ENCODE measurements around the gene SLC28A2. TPM values are rescaled to one million over a fixed set of nuclear protein-coding genes. Genes with fewer than 3 reads are reported as not detected.
A peak's percentile ranks its signal among the peaks of the same experiment; 100 is the strongest.
"Not testable (repeated sequence)": the region's sequence is repeated elsewhere in the genome, so short reads cannot be mapped to it uniquely, and the experiment has no call there.

Gene SLC28A2
- total RNA-seq, 1 experiment from 2014 or later: not detected

DNA sequence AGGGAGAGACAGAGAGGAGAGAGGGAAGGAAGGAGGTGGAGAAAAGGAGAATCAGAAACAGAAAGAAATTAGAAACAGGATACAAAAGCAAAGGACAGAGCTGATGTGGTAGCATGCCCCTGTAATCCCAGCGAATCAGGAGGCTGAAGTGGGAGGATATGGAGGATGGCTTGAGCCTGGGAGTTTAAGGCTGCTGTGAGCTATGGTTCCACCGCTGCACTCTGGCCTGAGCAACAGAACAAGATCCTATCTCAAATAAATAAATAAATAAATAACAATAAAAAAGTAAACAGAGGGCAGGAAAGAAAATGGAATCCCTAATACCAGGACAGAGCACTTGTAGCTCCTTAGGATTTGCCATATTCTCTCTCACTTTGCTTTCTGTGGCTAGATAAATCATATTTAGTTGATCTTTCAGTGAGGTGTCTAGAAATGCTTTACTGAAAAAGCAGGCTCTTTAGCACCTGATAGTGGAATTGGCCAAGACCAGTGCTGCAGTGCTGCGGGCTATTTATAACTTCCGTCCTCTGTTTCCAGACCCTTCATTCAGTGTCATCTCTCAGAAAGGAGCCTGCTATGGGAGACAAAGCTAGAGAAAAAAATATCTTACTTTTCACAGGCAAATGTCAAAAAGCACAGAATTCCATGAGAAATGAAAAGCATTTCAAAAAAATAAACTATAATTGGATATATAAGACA lies 20.0 kb upstream of the SLC28A2 start:
- Mint-ChIP-seq H3K27me3 (ENCODE audit: insufficient read depth, unreplicated experiment) (no peaks in the 10 kb centered on the region), H3K4me3 (ENCODE audit: unreplicated experiment) (no peak overlapping the region), H3K9me3 (ENCODE audit: unreplicated experiment) (peaks cover 8% of the 10 kb centered on the region), H3K4me1 (ENCODE audit: insufficient read depth, unreplicated experiment) (no peaks in the 10 kb centered on the region), H3K27ac (ENCODE audit: low read depth, unreplicated experiment) (no peak overlapping the region), H3K36me3 (ENCODE audit: insufficient read depth, unreplicated experiment) (no peaks in the 10 kb centered on the region)
- TF ChIP-seq, protein P1, sequence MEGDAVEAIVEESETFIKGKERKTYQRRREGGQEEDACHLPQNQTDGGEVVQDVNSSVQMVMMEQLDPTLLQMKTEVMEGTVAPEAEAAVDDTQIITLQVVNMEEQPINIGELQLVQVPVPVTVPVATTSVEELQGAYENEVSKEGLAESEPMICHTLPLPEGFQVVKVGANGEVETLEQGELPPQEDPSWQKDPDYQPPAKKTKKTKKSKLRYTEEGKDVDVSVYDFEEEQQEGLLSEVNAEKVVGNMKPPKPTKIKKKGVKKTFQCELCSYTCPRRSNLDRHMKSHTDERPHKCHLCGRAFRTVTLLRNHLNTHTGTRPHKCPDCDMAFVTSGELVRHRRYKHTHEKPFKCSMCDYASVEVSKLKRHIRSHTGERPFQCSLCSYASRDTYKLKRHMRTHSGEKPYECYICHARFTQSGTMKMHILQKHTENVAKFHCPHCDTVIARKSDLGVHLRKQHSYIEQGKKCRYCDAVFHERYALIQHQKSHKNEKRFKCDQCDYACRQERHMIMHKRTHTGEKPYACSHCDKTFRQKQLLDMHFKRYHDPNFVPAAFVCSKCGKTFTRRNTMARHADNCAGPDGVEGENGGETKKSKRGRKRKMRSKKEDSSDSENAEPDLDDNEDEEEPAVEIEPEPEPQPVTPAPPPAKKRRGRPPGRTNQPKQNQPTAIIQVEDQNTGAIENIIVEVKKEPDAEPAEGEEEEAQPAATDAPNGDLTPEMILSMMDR (IDR thresholded peaks at IDR 0.05; ENCODE audit: unreplicated experiment): no peak
- ChIA-PET POLR2A (no interaction called here), CTCF (interaction anchor here (1.3 kb wide), 1 partner anchor 27 kb away, joined by 6 read pairs; no protein-coding TSS in a partner anchor)
- no peak for DNase-seq (ENCODE audit: unreplicated experiment)
- BruUV-seq (replicated peaks): no TSS peak
- intact Hi-C loops (cut with micrococcal nuclease): no loop called here

- CTCF ChIA-PET: no interaction called here
- H3K27me3 Mint-ChIP-seq (ENCODE audit: insufficient read depth, unreplicated experiment): no peaks in the 10 kb centered on the region
Measured at GRCh38 chr15:45234562-45235235, 17.3 kb upstream of the SLC28A2 start.

GRCh38 chr15:45236806-45237205 lies 15.2 kb upstream of the SLC28A2 start:
- H3K9me3 Mint-ChIP-seq (ENCODE audit: unreplicated experiment): peaks cover 17% of the 10 kb centered on the region
- H3K4me3 Mint-ChIP-seq (ENCODE audit: unreplicated experiment); BruUV-seq (replicated peaks); H3K4me1 Mint-ChIP-seq (ENCODE audit: insufficient read depth, unreplicated experiment); CTCF ChIA-PET; intact Hi-C loops (cut with micrococcal nuclease); DNase-seq (ENCODE audit: unreplicated experiment); H3K27me3 Mint-ChIP-seq (ENCODE audit: insufficient read depth, unreplicated experiment); H3K36me3 Mint-ChIP-seq (ENCODE audit: insufficient read depth, unreplicated experiment); H3K27ac Mint-ChIP-seq (ENCODE audit: low read depth, unreplicated experiment); POLR2A ChIA-PET: not testable (repeated sequence)

More at GRCh38 chr15:45234562-45235235, 17.3 kb upstream of the SLC28A2 start:
- POLR2A ChIA-PET: interaction anchor here (0.6 to 0.8 kb wide), 2 partner anchors 9 to 25 kb away, joined by 3 to 4 read pairs; no protein-coding TSS in a partner anchor
- DNase-seq (ENCODE audit: unreplicated experiment): no peak
- no TSS peak for BruUV-seq (replicated peaks)
- Mint-ChIP-seq H3K4me1 (ENCODE audit: insufficient read depth, unreplicated experiment) (no peaks in the 10 kb centered on the region), H3K4me3 (ENCODE audit: unreplicated experiment) (no peak overlapping the region), H3K9me3 (ENCODE audit: unreplicated experiment) (peaks cover 15% of the 10 kb centered on the region), H3K27ac (ENCODE audit: low read depth, unreplicated experiment) (no peak overlapping the region), H3K36me3 (ENCODE audit: insufficient read depth, unreplicated experiment) (no peaks in the 10 kb centered on the region)
- TF ChIP-seq, protein P1 (IDR thresholded peaks at IDR 0.05; ENCODE audit: unreplicated experiment): no peak
- intact Hi-C loops (cut with micrococcal nuclease): no loop called here

GRCh38 chr15:45242289-45242688 lies 9.7 kb upstream of the SLC28A2 start:
- Mint-ChIP-seq H3K27ac (ENCODE audit: low read depth, unreplicated experiment) (no peak overlapping the region), H3K4me3 (ENCODE audit: unreplicated experiment) (no peak overlapping the region), H3K36me3 (ENCODE audit: insufficient read depth, unreplicated experiment) (no peaks in the 10 kb centered on the region), H3K27me3 (ENCODE audit: insufficient read depth, unreplicated experiment) (no peaks in the 10 kb centered on the region), H3K4me1 (ENCODE audit: insufficient read depth, unreplicated experiment) (no peaks in the 10 kb centered on the region), H3K9me3 (ENCODE audit: unreplicated experiment) (peaks cover 47% of the 10 kb centered on the region)
- ChIA-PET POLR2A (no interaction called here), CTCF (no interaction called here)
- BruUV-seq (replicated peaks): no TSS peak
- intact Hi-C loops (cut with micrococcal nuclease): no loop called here
- TF ChIP-seq, protein P1 (IDR thresholded peaks at IDR 0.05; ENCODE audit: unreplicated experiment): no peak
- peak; percentile 2 for DNase-seq (ENCODE audit: unreplicated experiment)

Data from MCF 10A (cell line).